GM12878 (cell line): ENCODE measurements around the gene PUSL1. TPM values are rescaled to one million over a fixed set of nuclear protein-coding genes. Genes with fewer than 3 reads are reported as not detected.

Experiments
- ASH2L ChIP-seq: fragments of 300-600, 200-600 bp; sonication (generic); IDR thresholded peaks from 2 replicates; pipeline ENCODE4 v1.6.1; 2017; ENCODE audit warnings: low read depth, mild to moderate bottlenecking, borderline replicate concordance
- BCL11A ChIP-seq: IDR thresholded peaks from 2 replicates; pipeline ENCODE4 v1.6.1; 2011; ENCODE audit warnings: low read depth, low read length
- CEBPZ ChIP-seq: fragments of 150-350 bp; IDR thresholded peaks from 2 replicates; pipeline ENCODE4 v1.6.1; 2016; ENCODE audit warnings: low read depth, low read length
- PBX3 ChIP-seq: IDR thresholded peaks from 2 replicates; pipeline ENCODE4 v1.6.1; 2011; ENCODE audit warnings: mild to moderate bottlenecking, low read depth, low read length, moderate library complexity; ENCODE audit not compliant: insufficient replicate concordance
- POLR2A ChIP-seq: IDR thresholded peaks from 2 replicates; pipeline ENCODE4 v1.6.1; 2011; ENCODE audit warnings: low read depth, mild to moderate bottlenecking, low read length
- SMAD1 ChIP-seq: fragments of 450-650 bp; IDR thresholded peaks from 2 replicates; pipeline ENCODE4 v1.6.1; 2018; ENCODE audit warnings: mild to moderate bottlenecking, low read depth; ENCODE audit not compliant: partially characterized antibody
- USF1 ChIP-seq: IDR thresholded peaks from 2 replicates; pipeline ENCODE4 v1.6.1; 2011; ENCODE audit warnings: borderline replicate concordance, low read depth, mild to moderate bottlenecking, moderate library complexity, mixed read lengths, low read length; ENCODE audit not compliant: insufficient read depth; ENCODE audit errors: extremely low read length
- ZBTB11 ChIP-seq: fragments of 450-650 bp; formaldehyde crosslinking; IDR thresholded peaks from 2 replicates; pipeline ENCODE4 v1.5.0; 2022; ENCODE audit warnings: mild to moderate bottlenecking, missing genetic modification characterization
- polyA plus RNA-seq, 11 experiments: library from polyadenylated mRNA; depleted of rRNA in 4 of 11; unstranded in 6 of 11; stranded (reverse) in 5 of 11; fragments of >200 nt; fragmentation: Nextera tagmentation in 4 of 11; fragmentation: Illumina TruSeq in 1 of 11; extraction: Ambion mirVana in 4 of 11; extraction: Trizol in 1 of 11; gene quantifications; 1 replicate in 1 of 11; 2 replicates in 10 of 11; pipeline versions ENCODE4 v1.2.1 to v1.2.3, GENCODE V29; 2011 to 2016; ENCODE audit warnings: inconsistent platforms in 2 of 11, missing spikeins in 2 of 11, low read depth in 1 of 11
- total RNA-seq, 4 experiments: library from RNA; depleted of rRNA in 3 of 4; stranded (reverse); fragments of >200 nt in 3 of 4; fragmentation: Illumina TruSeq in 1 of 4; extraction: Trizol in 1 of 4; gene quantifications; 2 replicates each; pipeline versions ENCODE4 v1.2.1 to v1.2.3, GENCODE V29; 2013 to 2021
- TF ChIP-seq, protein P1 (sequence below): fragments of 450-650 bp; IDR thresholded peaks from 2 replicates; pipeline ENCODE4 v1.6.1; 2016; ENCODE audit warnings: mild to moderate bottlenecking

PUSL1 gene
- total and polyA plus RNA-seq, 10 of the 15 experiments (the other 5 are each of a cell fraction or from before 2014, with no cell fraction given): 0.16 to 28.4 (median 15.1) TPM

DNA sequence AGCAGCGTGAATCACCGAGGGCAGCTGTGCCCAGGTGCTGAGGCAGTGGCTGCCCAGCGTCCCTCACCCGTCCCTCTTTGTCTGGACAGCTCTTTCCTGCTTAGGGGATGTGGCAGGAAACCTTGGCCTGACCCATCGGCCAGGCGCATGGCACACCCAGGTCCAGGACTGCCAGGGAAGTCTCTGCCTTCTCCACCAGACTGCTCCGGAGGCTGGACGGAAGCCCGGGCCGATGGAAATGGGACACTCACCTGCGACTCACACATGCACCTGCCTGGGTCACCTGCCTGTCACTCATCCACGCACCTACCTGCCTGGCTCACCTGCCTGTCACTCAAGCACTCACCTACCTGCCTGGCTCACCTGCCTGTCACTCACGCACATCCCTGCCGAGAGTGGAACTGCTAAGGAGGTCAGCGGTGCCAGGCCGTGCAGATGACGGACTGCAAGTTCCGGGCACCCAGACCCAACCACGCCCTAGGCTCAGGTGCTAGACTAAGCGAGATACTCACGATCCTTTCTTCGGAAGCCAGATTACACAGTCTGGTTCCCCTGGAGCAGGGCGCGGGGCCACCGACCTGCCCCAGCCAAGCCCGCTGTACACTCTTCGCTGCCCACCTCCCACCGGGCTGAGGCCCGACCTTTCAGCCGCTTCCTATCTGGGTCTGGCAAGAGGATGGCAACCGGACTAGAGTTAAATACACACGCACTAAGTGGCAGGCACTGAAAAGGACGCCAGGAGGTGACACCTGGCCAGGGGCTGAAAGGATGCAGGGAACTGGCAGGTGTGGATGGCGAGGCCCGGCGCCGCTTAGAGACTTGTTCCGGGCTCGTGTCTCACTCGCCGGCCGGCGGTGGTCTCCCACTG lies 35.8 kb upstream of the PUSL1 start (continued):
- TF ChIP-seq ZBTB11 (CRISPR knock-in tag) (no peak), USF1 (no peak), BCL11A (no peak), PBX3 (peak; percentile 54), ASH2L (no peak), SMAD1 (no peak), POLR2A (peak; percentile 74), CEBPZ (no peak)
- TF ChIP-seq, protein P1, sequence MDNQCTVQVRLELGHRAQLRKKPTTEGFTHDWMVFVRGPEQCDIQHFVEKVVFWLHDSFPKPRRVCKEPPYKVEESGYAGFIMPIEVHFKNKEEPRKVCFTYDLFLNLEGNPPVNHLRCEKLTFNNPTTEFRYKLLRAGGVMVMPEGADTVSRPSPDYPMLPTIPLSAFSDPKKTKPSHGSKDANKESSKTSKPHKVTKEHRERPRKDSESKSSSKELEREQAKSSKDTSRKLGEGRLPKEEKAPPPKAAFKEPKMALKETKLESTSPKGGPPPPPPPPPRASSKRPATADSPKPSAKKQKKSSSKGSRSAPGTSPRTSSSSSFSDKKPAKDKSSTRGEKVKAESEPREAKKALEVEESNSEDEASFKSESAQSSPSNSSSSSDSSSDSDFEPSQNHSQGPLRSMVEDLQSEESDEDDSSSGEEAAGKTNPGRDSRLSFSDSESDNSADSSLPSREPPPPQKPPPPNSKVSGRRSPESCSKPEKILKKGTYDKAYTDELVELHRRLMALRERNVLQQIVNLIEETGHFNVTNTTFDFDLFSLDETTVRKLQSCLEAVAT: peak; percentile 63; the same call in 1 of the 2 replicates
